ENCODE data around the gene TUBGCP3. TPM values are rescaled to one million over a fixed set of nuclear protein-coding genes. Genes with fewer than 3 reads are reported as not detected.
"Not testable (repeated sequence)": the region's sequence is repeated elsewhere in the genome, so short reads cannot be mapped to it uniquely, and the experiment has no call there.

Gene TUBGCP3
- total and polyA plus RNA-seq, 10 donors: 9.1 to 69.8 (median 48.7) TPM

DNA sequence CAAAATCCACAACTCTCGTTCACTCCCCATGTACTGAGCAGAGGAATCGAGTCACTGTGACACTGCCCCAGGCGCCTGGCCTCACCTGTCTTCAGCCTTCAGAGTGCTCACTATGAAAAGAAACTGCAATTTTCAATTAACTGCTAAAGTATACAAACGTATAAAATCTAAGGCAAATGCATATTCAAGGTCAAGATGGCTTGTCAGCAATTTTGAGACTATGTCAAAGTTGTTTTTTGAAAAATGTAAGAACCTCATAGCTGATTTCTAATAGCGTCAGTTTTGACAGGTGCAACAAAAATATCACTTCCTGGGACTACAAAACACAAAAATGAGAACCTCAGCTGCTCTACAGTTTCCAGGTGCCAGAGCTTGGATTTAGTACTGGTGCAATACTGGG lies 31.4 kb downstream of the TUBGCP3 start:
- H3K4me1 ChIP-seq: peaks cover 0 to 22% (median 0%) of the 10 kb centered on the region in 6 donors
- WGBS, 5 donors: 91 to 96% (median 94%) methylated on average over 5 of the region's 5 CpGs
- DNase-seq: no peak
- H3K27ac ChIP-seq: no peak overlapping the region
- H3K4me3 ChIP-seq: no peak overlapping the region
- TF ChIP-seq, protein P1, sequence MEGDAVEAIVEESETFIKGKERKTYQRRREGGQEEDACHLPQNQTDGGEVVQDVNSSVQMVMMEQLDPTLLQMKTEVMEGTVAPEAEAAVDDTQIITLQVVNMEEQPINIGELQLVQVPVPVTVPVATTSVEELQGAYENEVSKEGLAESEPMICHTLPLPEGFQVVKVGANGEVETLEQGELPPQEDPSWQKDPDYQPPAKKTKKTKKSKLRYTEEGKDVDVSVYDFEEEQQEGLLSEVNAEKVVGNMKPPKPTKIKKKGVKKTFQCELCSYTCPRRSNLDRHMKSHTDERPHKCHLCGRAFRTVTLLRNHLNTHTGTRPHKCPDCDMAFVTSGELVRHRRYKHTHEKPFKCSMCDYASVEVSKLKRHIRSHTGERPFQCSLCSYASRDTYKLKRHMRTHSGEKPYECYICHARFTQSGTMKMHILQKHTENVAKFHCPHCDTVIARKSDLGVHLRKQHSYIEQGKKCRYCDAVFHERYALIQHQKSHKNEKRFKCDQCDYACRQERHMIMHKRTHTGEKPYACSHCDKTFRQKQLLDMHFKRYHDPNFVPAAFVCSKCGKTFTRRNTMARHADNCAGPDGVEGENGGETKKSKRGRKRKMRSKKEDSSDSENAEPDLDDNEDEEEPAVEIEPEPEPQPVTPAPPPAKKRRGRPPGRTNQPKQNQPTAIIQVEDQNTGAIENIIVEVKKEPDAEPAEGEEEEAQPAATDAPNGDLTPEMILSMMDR (IDR thresholded peaks at IDR 0.05 in 8 of 11, conservative IDR thresholded peaks at IDR 0.05 in 3 of 11): no peak
- no peak for TF ChIP-seq POLR2A (IDR thresholded peaks at IDR 0.05)
- TF ChIP-seq POLR2AphosphoS5 (IDR thresholded peaks at IDR 0.05): no peak
- H3K9me3 ChIP-seq: no peaks in the 10 kb centered on the region
- intact Hi-C loops (cut with DNase I; ENCODE audit: low total_unique reads): no loop called here
- H3K27me3 ChIP-seq (replicated peaks in 1 of 7): no peaks in the 10 kb centered on the region
- H3K36me3 ChIP-seq: peaks cover 0 to 96% (median 67%) of the 10 kb centered on the region in 6 donors

DNA sequence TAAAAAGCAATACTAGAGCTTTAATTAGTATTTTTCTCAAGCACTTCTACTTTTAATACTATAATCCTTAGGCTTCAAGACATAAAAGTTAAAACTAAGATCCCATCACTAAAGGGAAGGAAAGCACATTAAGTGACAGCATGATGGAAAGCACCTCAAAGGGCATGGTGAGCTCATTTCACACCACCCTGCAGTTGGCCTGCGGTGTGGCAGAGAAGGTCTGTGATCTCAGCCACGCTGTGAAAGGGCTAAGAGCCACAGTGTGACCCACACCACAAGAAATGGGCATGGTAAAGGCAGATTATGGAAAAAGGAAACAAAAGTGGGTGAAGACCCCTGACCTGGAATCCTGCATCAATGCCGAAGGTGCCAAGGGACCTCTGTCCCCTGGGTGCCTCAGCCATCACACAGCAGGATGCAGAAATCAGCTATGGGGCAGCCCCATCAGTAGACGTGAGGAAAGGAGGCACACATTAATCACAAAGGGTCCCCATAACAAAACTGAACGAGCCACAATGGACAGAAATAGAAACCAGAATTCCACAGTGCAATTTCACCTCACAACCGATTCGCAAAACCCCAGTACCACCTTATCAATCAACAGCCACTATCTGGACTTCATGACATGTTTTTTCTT lies 33.6 kb downstream of the TUBGCP3 start:
- Histone ChIP-seq H3K27me3 (replicated peaks in 1 of 7) (no peaks in the 10 kb centered on the region), H3K4me3 (no peak overlapping the region), H3K27ac (no peak overlapping the region), H3K36me3 (peaks cover 0 to 100% (median 85%) of the 10 kb centered on the region in 6 donors), H3K4me1 (peaks cover 0 to 7% (median 0%) of the 10 kb centered on the region in 6 donors), H3K9me3 (no peaks in the 10 kb centered on the region)
- DNase-seq: no peak
- intact Hi-C loops (cut with DNase I; ENCODE audit: low total_unique reads): no loop called here
- TF ChIP-seq POLR2AphosphoS5 (IDR thresholded peaks at IDR 0.05): no peak
- TF ChIP-seq, protein P1 (IDR thresholded peaks at IDR 0.05 in 8 of 11, conservative IDR thresholded peaks at IDR 0.05 in 3 of 11): no peak
- no peak for TF ChIP-seq POLR2A (IDR thresholded peaks at IDR 0.05)
- WGBS, 5 donors: 84 to 91% (median 90%) methylated on average over 7 of the region's 7 CpGs

DNA sequence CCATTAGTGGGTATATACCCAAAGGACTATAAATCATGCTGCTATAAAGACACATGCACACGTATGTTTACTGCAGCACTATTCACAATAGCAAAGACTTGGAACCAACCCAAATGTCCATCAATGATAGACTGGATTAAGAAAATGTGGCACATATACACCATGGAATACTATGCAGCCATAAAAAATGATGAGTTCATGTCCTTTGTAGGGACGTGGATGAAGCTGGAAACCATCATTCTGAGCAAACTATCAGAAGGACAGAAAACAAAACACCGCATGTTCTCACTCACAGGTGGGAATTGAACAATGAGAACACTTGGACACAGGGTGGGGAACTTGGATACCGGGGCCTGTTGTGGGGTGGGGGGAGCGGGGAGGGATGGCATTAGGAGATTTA lies 39.0 kb downstream of the TUBGCP3 start:
- H3K27ac ChIP-seq; H3K27me3 ChIP-seq (replicated peaks in 1 of 7); intact Hi-C loops (cut with DNase I; ENCODE audit: low total_unique reads); DNase-seq; H3K4me1 ChIP-seq; H3K9me3 ChIP-seq; H3K4me3 ChIP-seq: not testable (repeated sequence)
- peaks cover 3 to 97% (median 77%) of the 10 kb centered on the region in 6 donors for H3K36me3 ChIP-seq
- WGBS, 5 donors: 94 to 100% (median 98%) methylated on average over 4 to 5 of the region's 5 CpGs

DNA sequence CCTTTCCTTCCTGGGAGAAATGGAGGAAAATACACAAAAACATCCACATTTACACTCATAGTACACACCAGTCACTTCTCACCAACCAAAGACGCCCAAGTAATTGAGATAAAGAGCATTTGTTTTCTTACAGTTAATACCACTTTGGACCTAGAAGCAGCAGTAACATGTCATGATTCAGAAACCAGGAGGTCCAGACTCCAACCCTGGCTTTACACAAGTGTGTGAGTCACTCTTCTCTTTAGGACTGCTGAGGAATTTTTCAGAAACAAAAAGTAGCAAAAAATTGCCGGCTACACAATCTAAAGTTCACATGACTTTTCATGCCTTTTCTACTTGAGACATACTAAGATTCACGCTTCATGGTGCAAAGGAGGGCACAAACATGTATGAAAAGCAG lies 42.1 kb downstream of the TUBGCP3 start:
- no peak for DNase-seq
- no peak for TF ChIP-seq POLR2AphosphoS5 (IDR thresholded peaks at IDR 0.05)
- TF ChIP-seq, protein P1 (IDR thresholded peaks at IDR 0.05 in 8 of 11, conservative IDR thresholded peaks at IDR 0.05 in 3 of 11): no peak
- TF ChIP-seq POLR2A (IDR thresholded peaks at IDR 0.05): no peak
- intact Hi-C loops (cut with DNase I; ENCODE audit: low total_unique reads): no loop called here
- Histone ChIP-seq H3K4me1 (no peaks in the 10 kb centered on the region), H3K36me3 (peaks cover 3 to 88% (median 48%) of the 10 kb centered on the region in 6 donors), H3K4me3 (no peak overlapping the region), H3K27me3 (replicated peaks in 1 of 7) (no peaks in the 10 kb centered on the region), H3K27ac (no peak overlapping the region), H3K9me3 (no peaks in the 10 kb centered on the region)
- 77 to 97% (median 95%) methylated on average over 3 of the region's 3 CpGs for WGBS, 5 donors

Measured in spleen (tissue), 11 donors.